Activated CD8-positive, alpha-beta T cell treated with anti-CD3 and anti-CD28 coated beads for 36 hours (primary cell): ENCODE measurements around the gene SLC3A2. TPM values are rescaled to one million over a fixed set of nuclear protein-coding genes. Genes with fewer than 3 reads are reported as not detected.
"Not testable (repeated sequence)": the region's sequence is repeated elsewhere in the genome, so short reads cannot be mapped to it uniquely, and the experiment has no call there.

Experiments used
- ATAC-seq: fragments of 200-7000 bp; cut with Tn5 transposase; one replicate; pipeline ENCODE4 v1.10.0; 2021; ENCODE audit warnings: mild to moderate bottlenecking, moderate library complexity
- CTCF ChIA-PET: fragments of 350-600 bp; sonication (Branson Sonifier 250); formaldehyde crosslinking; loops from one replicate; lab custom pipeline; 2021; ENCODE audit warnings: antibody characterized with exemption; lab: Charles Lee
- POLR2A ChIA-PET: fragments of 350-600 bp; sonication (Branson Sonifier 250); formaldehyde crosslinking; loops from one replicate; lab custom pipeline; 2021; ENCODE audit warnings: antibody characterized with exemption; lab: Charles Lee
- DNase-seq: peaks from one replicate; pipeline ENCODE4 v3.0.0-alpha.2; 2020
- H3K27ac Mint-ChIP-seq: one replicate; pipeline ENCODE4 v1.8.0; 2021; ENCODE audit warnings: mild to moderate bottlenecking, mixed read lengths
- H3K27me3 Mint-ChIP-seq: one replicate; pipeline ENCODE4 v1.8.0; 2021; ENCODE audit warnings: mixed read lengths
- H3K36me3 Mint-ChIP-seq: one replicate; pipeline ENCODE4 v1.8.0; 2021; ENCODE audit warnings: low read depth, mixed read lengths
- H3K4me1 Mint-ChIP-seq: one replicate; pipeline ENCODE4 v1.8.0; 2021; ENCODE audit warnings: low read depth, mixed read lengths
- H3K4me3 Mint-ChIP-seq: one replicate; pipeline ENCODE4 v1.8.0; 2021; ENCODE audit warnings: mild to moderate bottlenecking, moderate library complexity, mixed read lengths
- H3K9me3 Mint-ChIP-seq: one replicate; pipeline ENCODE4 v1.8.0; 2021; ENCODE audit warnings: mixed read lengths
- intact Hi-C: fragments of 100-400 bp; cut with micrococcal nuclease; formaldehyde crosslinking; loops from one replicate; pipeline ENCODE4 v1.10.0; 2022
- total RNA-seq, 2 experiments: library from RNA; stranded (reverse); gene quantifications; one replicate each; pipeline ENCODE4 v1.2.3, GENCODE V29; 2021
- TF ChIP-seq, protein P1 (sequence below): fragments of 200-600 bp; IDR thresholded peaks from one replicate; pipeline ENCODE4 v1.8.0; 2022; ENCODE audit warnings: antibody characterized with exemption, mild to moderate bottlenecking

Gene SLC3A2
- total RNA-seq, 2 experiments from 2014 or later = 299 to 315 TPM

- POLR2A ChIA-PET = interaction anchor here (0.5 to 17.2 kb wide), 74 partner anchors 9 to 1463 kb away, joined by 3 to 997 read pairs (median 5); partner anchors contain the start of genes B3GAT3, BSCL2, C11orf98 and CSKMT
- TF ChIP-seq, protein P1, sequence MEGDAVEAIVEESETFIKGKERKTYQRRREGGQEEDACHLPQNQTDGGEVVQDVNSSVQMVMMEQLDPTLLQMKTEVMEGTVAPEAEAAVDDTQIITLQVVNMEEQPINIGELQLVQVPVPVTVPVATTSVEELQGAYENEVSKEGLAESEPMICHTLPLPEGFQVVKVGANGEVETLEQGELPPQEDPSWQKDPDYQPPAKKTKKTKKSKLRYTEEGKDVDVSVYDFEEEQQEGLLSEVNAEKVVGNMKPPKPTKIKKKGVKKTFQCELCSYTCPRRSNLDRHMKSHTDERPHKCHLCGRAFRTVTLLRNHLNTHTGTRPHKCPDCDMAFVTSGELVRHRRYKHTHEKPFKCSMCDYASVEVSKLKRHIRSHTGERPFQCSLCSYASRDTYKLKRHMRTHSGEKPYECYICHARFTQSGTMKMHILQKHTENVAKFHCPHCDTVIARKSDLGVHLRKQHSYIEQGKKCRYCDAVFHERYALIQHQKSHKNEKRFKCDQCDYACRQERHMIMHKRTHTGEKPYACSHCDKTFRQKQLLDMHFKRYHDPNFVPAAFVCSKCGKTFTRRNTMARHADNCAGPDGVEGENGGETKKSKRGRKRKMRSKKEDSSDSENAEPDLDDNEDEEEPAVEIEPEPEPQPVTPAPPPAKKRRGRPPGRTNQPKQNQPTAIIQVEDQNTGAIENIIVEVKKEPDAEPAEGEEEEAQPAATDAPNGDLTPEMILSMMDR = no peak
- peaks cover 22% of the 10 kb centered on the region for H3K4me1 Mint-ChIP-seq
- H3K4me3 Mint-ChIP-seq = no peak overlapping the region
- no peaks in the 10 kb centered on the region for H3K27me3 Mint-ChIP-seq
- intact Hi-C loops = loop anchor here (1.0 to 10.0 kb wide), 2 partner anchors 12 to 247 kb away; partner anchors contain the start of gene TUT1
- H3K27ac Mint-ChIP-seq = no peak overlapping the region
- no peaks in the 10 kb centered on the region for H3K9me3 Mint-ChIP-seq
- DNase-seq = peak; percentile 88
- CTCF ChIA-PET = interaction anchor here (0.6 to 3.4 kb wide), 5 partner anchors 10 to 250 kb away, joined by 3 to 33 read pairs (median 6); partner anchors contain the start of genes STX5, TMEM179B and TUT1
- peaks cover 17% of the 10 kb centered on the region for H3K36me3 Mint-ChIP-seq
- peak; percentile 70 for ATAC-seq
These were observed 39.1 kb upstream of the SLC3A2 start for GRCh38 chr11:62841361-62842170.

DNA sequence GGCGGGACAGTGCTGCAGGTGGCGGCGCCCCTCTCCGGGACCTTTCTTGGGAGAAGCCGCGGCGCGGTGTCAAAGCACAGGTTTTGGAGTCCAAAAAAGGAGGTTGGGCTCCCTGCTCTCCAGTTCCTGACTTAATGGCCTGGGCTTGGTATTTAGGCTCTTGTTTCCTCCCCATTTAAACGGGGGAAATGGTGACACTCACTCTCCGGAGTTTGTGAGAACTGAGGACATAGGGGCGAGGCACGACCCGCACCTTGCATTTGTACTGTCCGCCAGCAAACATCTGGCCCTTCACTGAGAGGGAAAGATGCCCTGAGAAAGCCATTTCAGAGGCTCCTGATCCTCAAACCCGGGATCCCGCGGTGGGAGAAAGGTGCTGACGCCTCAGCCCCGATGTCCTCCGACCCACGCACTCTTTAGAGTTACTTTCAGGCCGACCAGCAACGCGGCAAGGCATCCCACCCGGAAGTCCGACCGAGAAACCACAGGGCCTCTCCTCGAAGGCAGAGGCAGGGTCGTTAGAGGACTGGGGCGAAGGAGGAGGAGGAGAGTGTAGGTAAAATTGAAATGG lies 38.4 kb upstream of the SLC3A2 start:
- ChIA-PET POLR2A (interaction anchor here (0.8 to 17.2 kb wide), 36 partner anchors 10 to 1462 kb away, joined by 3 to 997 read pairs (median 7); partner anchors contain the start of genes BSCL2, EML3, GNG3 and HNRNPUL2), CTCF (interaction anchor here (1.0 to 3.4 kb wide), 2 partner anchors 54 to 56 kb away, joined by 4 to 33 read pairs; partner anchors contain the start of gene TMEM179B)
- no peaks in the 10 kb centered on the region for H3K27me3 Mint-ChIP-seq
- ATAC-seq = no peak
- TF ChIP-seq, protein P1 = no peak
- DNase-seq = peak; percentile 76
- H3K9me3 Mint-ChIP-seq = no peaks in the 10 kb centered on the region
- no peak overlapping the region for H3K4me3 Mint-ChIP-seq
- H3K36me3 Mint-ChIP-seq = peaks cover 15% of the 10 kb centered on the region
- no peak overlapping the region for H3K27ac Mint-ChIP-seq
- peaks cover 18% of the 10 kb centered on the region for H3K4me1 Mint-ChIP-seq
- intact Hi-C loops = loop anchor here (10.0 kb wide), 1 partner anchor 247 kb away; the partner anchor contains the start of gene TUT1

DNA sequence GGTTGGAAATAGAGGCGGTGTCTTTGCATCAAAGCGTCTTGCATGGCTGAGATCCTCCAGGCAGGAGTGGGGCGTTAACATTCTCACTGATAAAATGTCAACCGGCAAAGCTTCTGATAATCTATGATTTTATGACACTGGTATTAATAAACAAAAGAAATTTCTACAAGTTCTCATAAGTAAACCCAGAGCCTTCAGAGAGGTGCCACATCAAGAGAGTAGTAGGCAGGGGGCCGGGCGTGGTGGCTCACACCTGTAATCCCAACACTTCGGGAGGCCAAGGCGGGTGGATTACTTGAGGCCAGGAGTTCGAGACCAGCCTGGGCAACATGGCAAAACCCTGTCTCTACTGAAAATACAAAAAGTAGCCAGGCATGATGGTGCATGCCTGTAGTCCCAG lies 37.8 kb upstream of the SLC3A2 start:
- H3K9me3 Mint-ChIP-seq, H3K36me3 Mint-ChIP-seq, DNase-seq, H3K27ac Mint-ChIP-seq, H3K27me3 Mint-ChIP-seq, ATAC-seq, H3K4me3 Mint-ChIP-seq: not testable (repeated sequence)
- intact Hi-C loops = loop anchor here (10.0 kb wide), 1 partner anchor 248 kb away; the partner anchor contains the start of gene TUT1
- peaks cover 12% of the 10 kb centered on the region for H3K4me1 Mint-ChIP-seq
- CTCF ChIA-PET = interaction anchor here (1.0 kb wide), 1 partner anchor 56 kb away, joined by 4 read pairs; no protein-coding TSS in a partner anchor
- POLR2A ChIA-PET = interaction anchor here (0.7 to 17.2 kb wide), 9 partner anchors 10 to 114 kb away, joined by 3 to 997 read pairs (median 6); partner anchors contain the start of genes HNRNPUL2, SLC3A2, STX5 and TMEM179B

DNA sequence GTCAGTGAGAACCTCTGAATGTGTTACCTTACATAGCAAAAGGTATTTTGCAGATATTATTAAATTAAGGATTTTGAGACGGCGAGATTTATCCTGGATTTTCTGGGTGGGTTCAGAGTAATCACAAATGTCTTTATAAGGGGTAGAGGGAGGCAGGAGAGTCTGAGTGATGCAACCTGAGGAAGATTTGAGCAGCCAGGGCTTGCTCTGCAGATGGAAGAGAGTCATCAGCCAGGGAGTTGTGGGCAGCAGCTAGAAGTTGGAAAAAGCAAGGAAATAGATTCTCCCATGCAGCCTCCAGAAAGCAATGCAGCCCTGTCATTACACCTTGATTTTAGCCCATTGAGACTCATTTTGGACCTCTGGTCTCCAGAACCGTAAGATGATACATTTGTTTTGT lies 37.2 kb upstream of the SLC3A2 start:
- intact Hi-C loops = loop anchor here (10.0 kb wide), 1 partner anchor 249 kb away; the partner anchor contains the start of gene TUT1
- ATAC-seq = no peak
- Mint-ChIP-seq H3K9me3 (no peaks in the 10 kb centered on the region), H3K36me3 (peaks cover 9% of the 10 kb centered on the region), H3K4me1 (peaks cover 12% of the 10 kb centered on the region), H3K27me3 (no peaks in the 10 kb centered on the region), H3K27ac (peak overlapping the region; percentile 67), H3K4me3 (no peak overlapping the region)
- ChIA-PET POLR2A (interaction anchor here (0.7 to 17.2 kb wide), 7 partner anchors 9 to 90 kb away, joined by 3 to 997 read pairs (median 6); partner anchors contain the start of genes SLC3A2, STX5 and ZBTB3), CTCF (no interaction called here)
- TF ChIP-seq, protein P1 = no peak
- DNase-seq = no peak

DNA sequence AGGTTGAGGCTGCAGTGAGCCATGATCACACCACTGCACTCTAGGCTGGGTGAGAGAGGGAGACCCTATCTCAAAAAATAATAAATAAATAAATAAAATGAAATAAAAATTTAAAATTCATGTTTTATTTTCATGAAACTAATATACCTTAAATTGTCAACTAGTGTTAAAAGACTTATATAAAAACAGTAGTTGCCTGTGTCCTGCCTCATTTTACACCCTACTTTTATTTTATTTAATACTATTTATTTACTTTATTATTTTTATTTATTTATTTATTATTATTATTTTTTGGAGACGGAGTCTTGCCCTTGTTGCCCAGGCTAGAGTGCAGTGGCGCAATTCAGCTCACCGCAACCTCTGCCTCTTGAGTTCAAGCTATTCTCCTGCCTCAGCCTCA lies 36.5 kb upstream of the SLC3A2 start:
- DNase-seq (no peak), ATAC-seq (no peak)
- ChIA-PET POLR2A (interaction anchor here (5.0 to 17.2 kb wide), 2 partner anchors 9 to 40 kb away, joined by 112 to 997 read pairs; partner anchors contain the start of gene SLC3A2), CTCF (interaction anchor here (0.6 kb wide), 1 partner anchor 32 kb away, joined by 3 read pairs; no protein-coding TSS in a partner anchor)
- intact Hi-C loops = loop anchor here (10.0 kb wide), 1 partner anchor 249 kb away; the partner anchor contains the start of gene TUT1
- Mint-ChIP-seq H3K4me1 (peaks cover 12% of the 10 kb centered on the region), H3K27me3 (no peaks in the 10 kb centered on the region), H3K27ac (peak overlapping the region; percentile 67), H3K4me3 (no peak overlapping the region), H3K36me3 (peaks cover 4% of the 10 kb centered on the region), H3K9me3 (no peaks in the 10 kb centered on the region)
- TF ChIP-seq, protein P1 = no peak
